ENCODE measurements around the gene ALPK3.

GRCh38 chr15:84921121-84921520 is 104.0 kb downstream of the ALPK3 start:
- TF ChIP-seq CTCF (IDR thresholded peaks at IDR 0.05), result no peak
- TF ChIP-seq ZFX (IDR thresholded peaks at IDR 0.05; ENCODE audit: borderline replicate concordance), result no peak

All from 22Rv1 (cell line).